ENCODE data around the gene KMT2D. TPM values are rescaled to one million over a fixed set of nuclear protein-coding genes. Genes with fewer than 3 reads are reported as not detected.

Gene KMT2D
- total RNA-seq, 1 experiment from 2014 or later: 41.9 TPM

- no peaks in the 10 kb centered on the region for H3F3A ChIP-seq (ENCODE audit: low read length, unreplicated experiment)
- ChIA-PET CTCF (interaction anchor here (0.7 kb wide), 1 partner anchor 167 kb away, joined by 3 read pairs; no protein-coding TSS in a partner anchor), POLR2A (ENCODE audit: unreplicated experiment) (no interaction called here)
- H3K27me3 ChIP-seq (ENCODE audit: low read length): no peaks in the 10 kb centered on the region
- ATAC-seq: no peak
- peaks cover 16% of the 10 kb centered on the region for H3K36me3 ChIP-seq (ENCODE audit: low read depth, low read length)
- H2AFZ ChIP-seq (ENCODE audit: low read length): no peak overlapping the region
- peak overlapping the region; percentile 99 for H3K9ac ChIP-seq (ENCODE audit: low read length)
- TF ChIP-seq CTCF (conservative IDR thresholded peaks at IDR 0.05; ENCODE audit: low read depth, low read length) (no peak), EZH2 (IDR thresholded peaks at IDR 0.05; ENCODE audit: low read length, unreplicated experiment) (no peak), EZH2phosphoT487 (IDR thresholded peaks at IDR 0.05; ENCODE audit: borderline replicate concordance, low read length) (no peak)
- H4K20me1 ChIP-seq (ENCODE audit: low read length): peaks cover 61% of the 10 kb centered on the region
- H3K9me2 ChIP-seq (replicated peaks; ENCODE audit: low read length): no peaks in the 10 kb centered on the region
- H3K4me3 ChIP-seq (ENCODE audit: low read length): peak overlapping the region; percentile 87
- peaks cover 23% of the 10 kb centered on the region for H3K4me1 ChIP-seq (ENCODE audit: insufficient read depth, low read length)
- BruUV-seq (replicated peaks): no TSS peak
- peak overlapping the region; percentile 93 for H3K4me2 ChIP-seq (ENCODE audit: low read length)
- intact Hi-C loops (cut with micrococcal nuclease): no loop called here
- no peak for DNase-seq
- H3K9me3 ChIP-seq (ENCODE audit: low read length): no peaks in the 10 kb centered on the region
- H3K79me2 ChIP-seq (ENCODE audit: low read length): peaks cover 85% of the 10 kb centered on the region
- no peak overlapping the region for H3K27ac ChIP-seq (ENCODE audit: low read length)
Measured at GRCh38 chr12:49058366-49059044, 2.1 kb downstream of the KMT2D start.

- H3F3A ChIP-seq (ENCODE audit: low read length, unreplicated experiment): no peaks in the 10 kb centered on the region
- no peak overlapping the region for H2AFZ ChIP-seq (ENCODE audit: low read length)
- H3K9me3 ChIP-seq (ENCODE audit: low read length): no peaks in the 10 kb centered on the region
- peaks cover 23% of the 10 kb centered on the region for H3K4me1 ChIP-seq (ENCODE audit: insufficient read depth, low read length)
- no peak for TF ChIP-seq CTCF (conservative IDR thresholded peaks at IDR 0.05; ENCODE audit: low read depth, low read length)
- no peak for TF ChIP-seq EZH2 (IDR thresholded peaks at IDR 0.05; ENCODE audit: low read length, unreplicated experiment)
- no peak for TF ChIP-seq EZH2phosphoT487 (IDR thresholded peaks at IDR 0.05; ENCODE audit: borderline replicate concordance, low read length)
- H3K9ac ChIP-seq (ENCODE audit: low read length): peak overlapping the region; percentile 99
- H3K9me2 ChIP-seq (replicated peaks; ENCODE audit: low read length): no peaks in the 10 kb centered on the region
- POLR2A ChIA-PET (ENCODE audit: unreplicated experiment): no interaction called here
- H3K79me2 ChIP-seq (ENCODE audit: low read length): peaks cover 90% of the 10 kb centered on the region
- no peaks in the 10 kb centered on the region for H3K27me3 ChIP-seq (ENCODE audit: low read length)
- ATAC-seq (no peak), DNase-seq (no peak)
- CTCF ChIA-PET: interaction anchor here (0.7 kb wide), 1 partner anchor 168 kb away, joined by 3 read pairs; no protein-coding TSS in a partner anchor
- peak overlapping the region; percentile 87 for H3K4me3 ChIP-seq (ENCODE audit: low read length)
- H3K36me3 ChIP-seq (ENCODE audit: low read depth, low read length): peaks cover 22% of the 10 kb centered on the region
- H3K27ac ChIP-seq (ENCODE audit: low read length): no peak overlapping the region
- peak overlapping the region; percentile 93 for H3K4me2 ChIP-seq (ENCODE audit: low read length)
- no TSS peak for BruUV-seq (replicated peaks)
- intact Hi-C loops (cut with micrococcal nuclease): no loop called here
- H4K20me1 ChIP-seq (ENCODE audit: low read length): peaks cover 62% of the 10 kb centered on the region
Measured at GRCh38 chr12:49057888-49058287, 2.7 kb downstream of the KMT2D start.
